K562 (cell line): ENCODE data around the gene NFATC1. TPM values are rescaled to one million over a fixed set of nuclear protein-coding genes. Genes with fewer than 3 reads are reported as not detected.

Source experiments
- ATAC-seq: fragments of 200-7000 bp; cut with Tn5 transposase; 3 replicates; pipeline ENCODE4 v1.9.1; 2020; ENCODE audit warnings: moderate library complexity
- BruUV-seq: library from RNA; stranded (reverse); fragments of 400-500 nt; replicated peaks from 2 replicates; lab custom pipeline; 2021; lab: Mats Ljungman, UMichigan
- CTCF ChIA-PET: fragments of 300-600 bp; formaldehyde crosslinking; extraction: SDS; loops from one replicate; lab custom pipeline; 2021; ENCODE audit warnings: low intra/inter-chr PET ratio; lab: Yijun Ruan, JAX
- POLR2A ChIA-PET: fragments of 300-600, 350-650 bp; sonication (Branson Sonifier 250); formaldehyde crosslinking; extraction: SDS; loops from one replicate; lab custom pipeline; 2021; ENCODE audit warnings: antibody characterized with exemption, inconsistent platforms; lab: Yijun Ruan, JAX
- DNase-seq, 4 experiments: peaks; one replicate each; pipeline versions ENCODE4 v3.0.0 to v3.0.0-alpha.2; 2011 to 2018; ENCODE audit warnings: low spot score in 3 of 4, mixed read lengths in 3 of 4; ENCODE audit errors: extremely low read depth in 1 of 4
- FAIRE-seq: peaks from 2 replicates; lab custom pipeline; 2011; peaks lifted over from hg19 to GRCh38; lab: Jason Lieb, UNC
- H2AFZ ChIP-seq: 2 replicates; pipeline ENCODE4 v1.6.0; 2011; ENCODE audit warnings: low read depth, low read length, control low read depth, inconsistent platforms
- H3K27ac ChIP-seq: fragments of 200-600 bp; 3 replicates; pipeline ENCODE4 v1.8.0; 2011; ENCODE audit warnings: low read depth, mild to moderate bottlenecking, control low read depth, inconsistent platforms, low read length, moderate library complexity, mixed read lengths; ENCODE audit errors: extremely low read depth
- H3K27me3 ChIP-seq, 2 experiments: fragments of 300-600 bp in 1 of 2; 2 replicates in 1 of 2; 3 replicates in 1 of 2; pipeline versions ENCODE4 v1.6.0 to v1.8.0; 2011; ENCODE audit warnings: inconsistent platforms in 2 of 2, low read length in 2 of 2, mild to moderate bottlenecking in 1 of 2, mixed read lengths in 1 of 2, moderate library complexity in 1 of 2; ENCODE audit not compliant: control insufficient read depth in 2 of 2, insufficient read depth in 2 of 2
- H3K36me3 ChIP-seq: fragments of 300-600 bp; 3 replicates; pipeline ENCODE4 v1.8.0; 2011; ENCODE audit warnings: mild to moderate bottlenecking, low read length, inconsistent platforms; ENCODE audit not compliant: control insufficient read depth, insufficient read depth
- H3K4me1 ChIP-seq, 2 experiments: fragments of 200-600 bp in 1 of 2; replicated peaks in 1 of 2; 2 replicates in 1 of 2; 3 replicates in 1 of 2; pipeline versions ENCODE4 v1.5.1 to v1.8.0; 2011; ENCODE audit warnings: inconsistent platforms in 2 of 2, low read length in 2 of 2, mild to moderate bottlenecking in 1 of 2, mixed read lengths in 1 of 2, moderate library complexity in 1 of 2; ENCODE audit not compliant: control insufficient read depth in 2 of 2, insufficient read depth in 2 of 2
- H3K4me2 ChIP-seq: 2 replicates; pipeline ENCODE4 v1.6.1; 2011; ENCODE audit warnings: low read length, control low read depth, inconsistent platforms, mixed read lengths; ENCODE audit not compliant: insufficient read depth
- H3K4me3 ChIP-seq: fragments of 200-600 bp; sonication (generic), shearing (Covaris generic); 2 replicates; pipeline ENCODE4 v1.5.1; 2016; ENCODE audit warnings: control low read depth, inconsistent platforms
- H3K79me2 ChIP-seq: fragments of 200-600 bp; 3 replicates; pipeline ENCODE4 v1.8.0; 2011; ENCODE audit warnings: low read length, inconsistent platforms; ENCODE audit not compliant: control insufficient read depth, insufficient read depth
- H3K9ac ChIP-seq, 2 experiments: 2 replicates each; pipeline versions ENCODE4 v1.6.0 to v1.6.1; 2011; ENCODE audit warnings: low read depth in 2 of 2, low read length in 2 of 2, control low read depth in 1 of 2, inconsistent platforms in 1 of 2, mild to moderate bottlenecking in 1 of 2, mixed read lengths in 1 of 2; ENCODE audit not compliant: insufficient read depth in 1 of 2
- H3K9me1 ChIP-seq: one replicate; pipeline ENCODE4 v1.6.0; 2011; ENCODE audit warnings: inconsistent platforms, mild to moderate bottlenecking, low read length, moderate library complexity; ENCODE audit not compliant: control insufficient read depth, insufficient read depth
- H3K9me3 ChIP-seq: replicated peaks from 2 replicates; pipeline ENCODE4 v1.5.1; 2011; ENCODE audit warnings: low read depth, low read length, inconsistent platforms; ENCODE audit not compliant: control insufficient read depth, insufficient read depth
- H4K20me1 ChIP-seq: replicated peaks from 2 replicates; pipeline ENCODE4 v1.6.1; 2011; ENCODE audit warnings: low read length, inconsistent platforms, mixed read lengths; ENCODE audit not compliant: control insufficient read depth, insufficient read depth
- BCL6 ChIP-seq: fragments of 250-450 bp; sonication (Bioruptor Pico); IDR thresholded peaks from 2 replicates; pipeline ENCODE4 v1.4.0; 2020
- CEBPB ChIP-seq: fragments of 450-650 bp; IDR thresholded peaks from 2 replicates; pipeline ENCODE4 v1.6.1; 2016; ENCODE audit warnings: missing genetic modification characterization, missing compliant biosample characterization
- CXXC5 ChIP-seq: fragments of 250-450 bp; sonication (Bioruptor Pico); IDR thresholded peaks from 2 replicates; pipeline ENCODE4 v1.8.0; 2022; ENCODE audit warnings: inconsistent platforms, mild to moderate bottlenecking, moderate library complexity
- EZH2 ChIP-seq: IDR thresholded peaks from 2 replicates; pipeline ENCODE4 v1.6.1; 2012; ENCODE audit warnings: low read depth, mild to moderate bottlenecking, inconsistent platforms, low read length, borderline replicate concordance
- FOXA1 ChIP-seq: fragments of 450-650 bp; IDR thresholded peaks from 2 replicates; pipeline ENCODE4 v1.6.1; 2016; ENCODE audit warnings: mild to moderate bottlenecking, borderline replicate concordance
- HES1 ChIP-seq: fragments of 450-650 bp; IDR thresholded peaks from 2 replicates; pipeline ENCODE4 v1.6.1; 2016; ENCODE audit warnings: low read depth, mild to moderate bottlenecking, moderate library complexity
- KDM5B ChIP-seq: fragments of 200-600 bp; sonication (generic); IDR thresholded peaks from 2 replicates; pipeline ENCODE4 v1.6.1; 2012; ENCODE audit warnings: low read depth, mild to moderate bottlenecking, moderate library complexity, low read length, control low read depth, inconsistent platforms; ENCODE audit not compliant: insufficient replicate concordance
- SAFB ChIP-seq: fragments of 200-400 bp; formaldehyde crosslinking; IDR thresholded peaks from 2 replicates; pipeline ENCODE4 v1.6.1; 2017; ENCODE audit warnings: low read depth, low read length, borderline replicate concordance
- SMAD3 ChIP-seq: fragments of 450-650 bp; formaldehyde crosslinking; conservative IDR thresholded peaks from 2 replicates; pipeline ENCODE4 v1.4.0; 2020; ENCODE audit warnings: mild to moderate bottlenecking
- SP1 ChIP-seq: sonication (generic); formaldehyde crosslinking; IDR thresholded peaks from 2 replicates; pipeline ENCODE4 v1.8.1; 2022; ENCODE audit warnings: mild to moderate bottlenecking, missing genetic modification reagents
- ZNF175 ChIP-seq: fragments of 200-800 bp; sonication (Bioruptor generic); IDR thresholded peaks from 2 replicates; pipeline ENCODE4 v1.6.1; 2016; ENCODE audit warnings: low read depth, mild to moderate bottlenecking, missing genetic modification characterization, missing compliant biosample characterization
- WGBS: fragments of 100-300 bp; shearing (Covaris generic); methylation state at CpG from one replicate; pipeline ENCODE4 v1.1.6; 2016; ENCODE audit warnings: low coverage, mixed read lengths; ENCODE audit not compliant: insufficient coverage; ENCODE audit errors: missing lambda C conversion rate; 5-methylcytosine and 5-hydroxymethylcytosine counted together
- in situ Hi-C: fragments of 300-500 bp; cut with MboI; formaldehyde crosslinking; loops from 4 replicates; pipeline ENCODE4 v1.15.0; 2018; ENCODE audit warnings: inconsistent platforms, mixed read lengths
- intact Hi-C: fragments of 100-400 bp; cut with micrococcal nuclease; formaldehyde crosslinking; loops from 2 replicates; pipeline ENCODE4 v1.14.2; 2022
- polyA plus RNA-seq, 8 experiments: library from polyadenylated mRNA; depleted of rRNA in 4 of 8; stranded (reverse) in 5 of 8; unstranded in 3 of 8; fragments of >200 nt; fragmentation: Nextera tagmentation in 2 of 8; fragmentation: Illumina TruSeq in 1 of 8; extraction: Ambion mirVana in 2 of 8; extraction: Trizol in 1 of 8; gene quantifications; 2 replicates each; pipeline versions ENCODE4 v1.2.1 to v1.2.3, GENCODE V29; 2011 to 2014; ENCODE audit warnings: inconsistent platforms in 1 of 8, missing spikeins in 1 of 8
- total RNA-seq, 7 experiments: library from RNA; depleted of rRNA in 6 of 7; stranded (reverse); fragments of >200 nt in 6 of 7; fragmentation: Illumina TruSeq in 2 of 7; extraction: Trizol in 2 of 7; gene quantifications; 2 replicates each; pipeline versions ENCODE4 v1.2.1 to v1.2.3, GENCODE V29; 2011 to 2021; ENCODE audit warnings: low replicate concordance in 1 of 7
- TF ChIP-seq, protein P1 (sequence below), 2 experiments: fragments of 450-650 bp in 1 of 2; sonication (generic) in 1 of 2; formaldehyde crosslinking; conservative IDR thresholded peaks; 2 replicates each; pipeline versions ENCODE4 v1.4.0 to v1.8.1; 2020 to 2022; ENCODE audit warnings: mild to moderate bottlenecking in 1 of 2, missing genetic modification reagents in 1 of 2

Gene NFATC1
- total and polyA plus RNA-seq, 9 of the 15 experiments (the other 6 are each of a cell fraction or from before 2014, with no cell fraction given) = 1.1 to 16.4 (median 2.5) TPM

GRCh38 chr18:79458917-79459803 lies 63.4 kb downstream of the NFATC1 start:
- ATAC-seq (no peak), DNase-seq (no peak), FAIRE-seq (no peak)
- intact Hi-C loops (no loop called here), in situ Hi-C loops (no loop called here)
- Histone ChIP-seq H3K4me3 (no peak overlapping the region), H4K20me1 (no peaks in the 10 kb centered on the region), H3K27ac (no peak overlapping the region), H3K9me3 (no peaks in the 10 kb centered on the region), H3K4me1 (peaks cover 0 to 26% of the 10 kb centered on the region in 2 experiments; a peak in 2 of 5 replicates), H2AFZ (no peak overlapping the region), H3K4me2 (no peak overlapping the region), H3K27me3 (no peaks in the 10 kb centered on the region), H3K36me3 (0 out of 3 replicates have a peak, but pooled peaks cover 4% of the 10 kb centered on the region), H3K9me1 (no peaks in the 10 kb centered on the region), H3K9ac (peak overlapping the region in 1 of 2 experiments; percentile 9; a peak in 1 of 4 replicates), H3K79me2 (no peaks in the 10 kb centered on the region)
- POLR2A ChIA-PET = interaction anchor here (0.6 kb wide), 1 partner anchor 115 kb away, joined by 4 read pairs; no protein-coding TSS in a partner anchor
- BruUV-seq = no TSS peak
- CTCF ChIA-PET = no interaction called here
- TF ChIP-seq CXXC5 (CRISPR knock-in tag) = no peak
- TF ChIP-seq EZH2 = no peak
- TF ChIP-seq, all 486 proteins: peak for 0
- 87% methylated on average over 23 of the region's 40 CpGs for WGBS

GRCh38 chr18:79459946-79460480 lies 64.3 kb downstream of the NFATC1 start:
- Histone ChIP-seq H2AFZ (no peak overlapping the region), H4K20me1 (no peaks in the 10 kb centered on the region), H3K36me3 (0 out of 3 replicates have a peak, but pooled peaks cover 2% of the 10 kb centered on the region), H3K4me1 (peaks cover 0 to 26% of the 10 kb centered on the region in 2 experiments; a peak in 2 of 5 replicates), H3K9ac (no peak overlapping the region; a peak in 2 of 4 replicates), H3K4me2 (no peak overlapping the region), H3K9me3 (no peaks in the 10 kb centered on the region), H3K9me1 (no peaks in the 10 kb centered on the region), H3K4me3 (no peak overlapping the region), H3K79me2 (no peaks in the 10 kb centered on the region), H3K27ac (no peak overlapping the region), H3K27me3 (no peaks in the 10 kb centered on the region)
- FAIRE-seq (no peak), DNase-seq (no peak), ATAC-seq (no peak)
- POLR2A ChIA-PET = interaction anchor here (0.6 kb wide), 1 partner anchor 114 kb away, joined by 4 read pairs; no protein-coding TSS in a partner anchor
- CTCF ChIA-PET = no interaction called here
- in situ Hi-C loops (no loop called here), intact Hi-C loops (no loop called here)
- 47% methylated on average over 5 of the region's 9 CpGs for WGBS
- BruUV-seq = no TSS peak
- TF ChIP-seq FOXA1 (no peak), SP1 (CRISPR knock-in tag) (no peak), SAFB (no peak), ZNF175 (CRISPR knock-in tag) (no peak), SMAD3 (CRISPR knock-in tag) (no peak), BCL6 (CRISPR knock-in tag) (no peak), HES1 (no peak), KDM5B (no peak), CEBPB (tag) (no peak)
- TF ChIP-seq, protein P1, sequence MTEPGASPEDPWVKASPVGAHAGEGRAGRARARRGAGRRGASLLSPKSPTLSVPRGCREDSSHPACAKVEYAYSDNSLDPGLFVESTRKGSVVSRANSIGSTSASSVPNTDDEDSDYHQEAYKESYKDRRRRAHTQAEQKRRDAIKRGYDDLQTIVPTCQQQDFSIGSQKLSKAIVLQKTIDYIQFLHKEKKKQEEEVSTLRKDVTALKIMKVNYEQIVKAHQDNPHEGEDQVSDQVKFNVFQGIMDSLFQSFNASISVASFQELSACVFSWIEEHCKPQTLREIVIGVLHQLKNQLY (CRISPR knock-in tag; conservative IDR thresholded peaks at IDR 0.05) = no peak
